ENCODE results near the gene ACD. TPM values are rescaled to one million over a fixed set of nuclear protein-coding genes. Genes with fewer than 3 reads are reported as not detected.

ACD gene
- total and polyA plus RNA-seq, 9 of the 15 experiments (the other 6 are each of a cell fraction or from before 2014, with no cell fraction given), result 4.2 to 47.4 (median 19.2) TPM

GRCh38 chr16:67676516-67676915, 16.5 kb upstream of the ACD start:
- no peak overlapping the region for H3K4me3 ChIP-seq
- H3K36me3 ChIP-seq (ENCODE audit: control insufficient read depth, insufficient read depth, low read length), result peaks cover 3% of the 10 kb centered on the region; the same call in 1 of the 3 replicates
- in situ Hi-C loops (cut with MboI) (loop anchor here (10.0 kb wide), 1 partner anchor 368 kb away; no protein-coding TSS in a partner anchor), intact Hi-C loops (cut with micrococcal nuclease) (no loop called here)
- no peaks in the 10 kb centered on the region for H3K79me2 ChIP-seq (ENCODE audit: control insufficient read depth, insufficient read depth, low read length)
- CTCF ChIA-PET (ENCODE audit: low intra/inter-chr PET ratio), result no interaction called here
- H3K9me3 ChIP-seq (replicated peaks; ENCODE audit: control insufficient read depth, insufficient read depth, low read depth, low read length), result no peaks in the 10 kb centered on the region
- H3K9me1 ChIP-seq (ENCODE audit: control insufficient read depth, insufficient read depth, low read length), result peaks cover 2% of the 10 kb centered on the region
- POLR2A ChIA-PET, result interaction anchor here (0.6 to 0.8 kb wide), 4 partner anchors 9 to 627 kb away, joined by 3 read pairs; no protein-coding TSS in a partner anchor
- no peaks in the 10 kb centered on the region for H3K27me3 ChIP-seq (ENCODE audit: control insufficient read depth in 2 of 2, insufficient read depth in 2 of 2, low read length in 2 of 2)
- 55% methylated on average over 4 of the region's 4 CpGs for WGBS (ENCODE audit: insufficient coverage, low coverage, missing lambda C conversion rate)
- no peak for FAIRE-seq
- 0 out of 2 replicates have a peak, but pooled peaks cover 3% of the 10 kb centered on the region for H4K20me1 ChIP-seq (replicated peaks; ENCODE audit: control insufficient read depth, insufficient read depth, low read length)
- H3K4me2 ChIP-seq (ENCODE audit: insufficient read depth, low read length), result no peak overlapping the region
- H3K9ac ChIP-seq (ENCODE audit: insufficient read depth in 1 of 2, low read depth in 2 of 2, low read length in 2 of 2), result no peak overlapping the region
- no peak overlapping the region for H2AFZ ChIP-seq (ENCODE audit: low read depth, low read length)
- no peak overlapping the region for H3K27ac ChIP-seq (ENCODE audit: extremely low read depth, low read depth, low read length)
- peaks cover 0 to 5% of the 10 kb centered on the region in 2 experiments; a peak in 3 of 5 replicates for H3K4me1 ChIP-seq (replicated peaks in 1 of 2; ENCODE audit: control insufficient read depth in 2 of 2, insufficient read depth in 2 of 2, low read length in 2 of 2)
- no peak for ATAC-seq
- DNase-seq (ENCODE audit: extremely low read depth in 1 of 4, low spot score in 3 of 4), result no peak
- BruUV-seq (replicated peaks), result no TSS peak
- TF ChIP-seq EP300 (IDR thresholded peaks at IDR 0.05; ENCODE audit: low read length) (no peak), ETV1 (tag; conservative IDR thresholded peaks at IDR 0.05; ENCODE audit: low read depth) (no peak), SMARCA4 (IDR thresholded peaks at IDR 0.05) (no peak), DMBX1 (CRISPR knock-in tag; IDR thresholded peaks at IDR 0.05; ENCODE audit: borderline replicate concordance) (no peak), HOMEZ (CRISPR knock-in tag; IDR thresholded peaks at IDR 0.05) (no peak), ARID4B (CRISPR knock-in tag; IDR thresholded peaks at IDR 0.05) (no peak), MEF2A (IDR thresholded peaks at IDR 0.05; ENCODE audit: control insufficient read depth, low read depth, low read length) (no peak), ELK3 (CRISPR knock-in tag; IDR thresholded peaks at IDR 0.05) (no peak), RUNX1 (IDR thresholded peaks at IDR 0.05; ENCODE audit: low read depth) (no peak), PRPF4 (IDR thresholded peaks at IDR 0.05; ENCODE audit: insufficient read depth, low read depth, low read length, poor library complexity, severe bottlenecking) (no peak)
- TF ChIP-seq, protein P1, sequence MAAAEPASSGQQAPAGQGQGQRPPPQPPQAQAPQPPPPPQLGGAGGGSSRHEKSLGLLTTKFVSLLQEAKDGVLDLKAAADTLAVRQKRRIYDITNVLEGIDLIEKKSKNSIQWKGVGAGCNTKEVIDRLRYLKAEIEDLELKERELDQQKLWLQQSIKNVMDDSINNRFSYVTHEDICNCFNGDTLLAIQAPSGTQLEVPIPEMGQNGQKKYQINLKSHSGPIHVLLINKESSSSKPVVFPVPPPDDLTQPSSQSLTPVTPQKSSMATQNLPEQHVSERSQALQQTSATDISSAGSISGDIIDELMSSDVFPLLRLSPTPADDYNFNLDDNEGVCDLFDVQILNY (CRISPR knock-in tag; IDR thresholded peaks at IDR 0.05), result no peak
- TF ChIP-seq, protein P2, sequence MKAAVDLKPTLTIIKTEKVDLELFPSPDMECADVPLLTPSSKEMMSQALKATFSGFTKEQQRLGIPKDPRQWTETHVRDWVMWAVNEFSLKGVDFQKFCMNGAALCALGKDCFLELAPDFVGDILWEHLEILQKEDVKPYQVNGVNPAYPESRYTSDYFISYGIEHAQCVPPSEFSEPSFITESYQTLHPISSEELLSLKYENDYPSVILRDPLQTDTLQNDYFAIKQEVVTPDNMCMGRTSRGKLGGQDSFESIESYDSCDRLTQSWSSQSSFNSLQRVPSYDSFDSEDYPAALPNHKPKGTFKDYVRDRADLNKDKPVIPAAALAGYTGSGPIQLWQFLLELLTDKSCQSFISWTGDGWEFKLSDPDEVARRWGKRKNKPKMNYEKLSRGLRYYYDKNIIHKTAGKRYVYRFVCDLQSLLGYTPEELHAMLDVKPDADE (conservative IDR thresholded peaks at IDR 0.05; ENCODE audit: control insufficient read depth, low read depth, low read length), result no peak
- TF ChIP-seq, protein P3, sequence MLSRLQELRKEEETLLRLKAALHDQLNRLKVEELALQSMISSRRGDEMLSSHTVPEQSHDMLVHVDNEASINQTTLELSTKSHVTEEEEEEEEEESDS (CRISPR knock-in tag; IDR thresholded peaks at IDR 0.05), result no peak

Measured in K562 (cell line).